Transverse colon (tissue), 3 donors: ENCODE data around the gene CR1L.
"Not testable (repeated sequence)": the region's sequence is repeated elsewhere in the genome, so short reads cannot be mapped to it uniquely, and the experiment has no call there.

Experiments
- EP300 ChIP-seq: sonication (generic); formaldehyde crosslinking; IDR thresholded peaks from one replicate; pipeline ENCODE4 v1.6.1; 2017; ENCODE audit warnings: antibody characterized with exemption, low read depth
- TF ChIP-seq, protein P1 (sequence below), 5 experiments: fragments of 200-600 bp in 3 of 5; fragments of 450-650 bp in 2 of 5; sonication (generic) in 3 of 5; IDR thresholded peaks; 1 replicate in 2 of 5; 2 replicates in 3 of 5; pipeline ENCODE4 v1.5.1; 2016 to 2017; ENCODE audit warnings: antibody characterized with exemption in 5 of 5, inconsistent platforms in 3 of 5, mild to moderate bottlenecking in 2 of 5, moderate library complexity in 1 of 5

DNA sequence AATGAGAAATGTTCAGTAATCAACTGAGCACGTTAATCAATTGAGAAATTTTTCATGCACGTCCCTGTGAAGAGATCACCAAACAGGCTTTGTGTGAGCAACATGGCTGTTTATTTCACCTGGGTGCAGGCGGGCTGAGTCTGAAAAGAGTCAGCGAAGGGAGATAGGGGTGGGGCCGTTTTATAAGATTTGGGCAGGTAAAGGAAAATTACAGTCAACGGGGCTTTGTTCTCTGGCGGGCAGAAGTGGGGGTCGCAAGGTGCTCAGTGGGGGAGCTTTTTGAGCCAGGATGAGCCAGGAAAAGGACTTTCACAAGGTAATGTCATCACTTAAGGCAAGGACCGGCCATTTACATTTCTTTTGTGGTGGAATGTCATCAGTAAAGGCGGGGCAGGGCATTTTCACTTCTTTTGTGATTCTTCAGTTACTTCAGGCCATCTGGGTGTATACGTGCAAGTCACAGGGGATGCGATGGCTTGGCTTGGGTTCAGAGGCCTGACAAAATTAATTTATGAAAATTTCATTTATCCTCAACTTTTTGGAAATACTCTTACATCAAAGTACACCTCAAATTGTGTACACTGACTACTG, 11.1 kb upstream of the CR1L start:
- TF ChIP-seq, protein P1, sequence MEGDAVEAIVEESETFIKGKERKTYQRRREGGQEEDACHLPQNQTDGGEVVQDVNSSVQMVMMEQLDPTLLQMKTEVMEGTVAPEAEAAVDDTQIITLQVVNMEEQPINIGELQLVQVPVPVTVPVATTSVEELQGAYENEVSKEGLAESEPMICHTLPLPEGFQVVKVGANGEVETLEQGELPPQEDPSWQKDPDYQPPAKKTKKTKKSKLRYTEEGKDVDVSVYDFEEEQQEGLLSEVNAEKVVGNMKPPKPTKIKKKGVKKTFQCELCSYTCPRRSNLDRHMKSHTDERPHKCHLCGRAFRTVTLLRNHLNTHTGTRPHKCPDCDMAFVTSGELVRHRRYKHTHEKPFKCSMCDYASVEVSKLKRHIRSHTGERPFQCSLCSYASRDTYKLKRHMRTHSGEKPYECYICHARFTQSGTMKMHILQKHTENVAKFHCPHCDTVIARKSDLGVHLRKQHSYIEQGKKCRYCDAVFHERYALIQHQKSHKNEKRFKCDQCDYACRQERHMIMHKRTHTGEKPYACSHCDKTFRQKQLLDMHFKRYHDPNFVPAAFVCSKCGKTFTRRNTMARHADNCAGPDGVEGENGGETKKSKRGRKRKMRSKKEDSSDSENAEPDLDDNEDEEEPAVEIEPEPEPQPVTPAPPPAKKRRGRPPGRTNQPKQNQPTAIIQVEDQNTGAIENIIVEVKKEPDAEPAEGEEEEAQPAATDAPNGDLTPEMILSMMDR (IDR thresholded peaks at IDR 0.05), result not testable (repeated sequence)
- TF ChIP-seq EP300, result not testable (repeated sequence)
